Parathyroid adenoma (tissue), 2 donors: ENCODE results near the gene ZNF275.

Experiments
- H2AFZ ChIP-seq: fragments of 300-600 bp; sonication (generic); one replicate; pipeline ENCODE4 v1.7.0; 2017; ENCODE audit warnings: antibody characterized with exemption, mild to moderate bottlenecking
- H3K27ac ChIP-seq: fragments of 300-600 bp; sonication (generic); one replicate; pipeline ENCODE4 v1.7.0; 2017
- H3K27me3 ChIP-seq: fragments of 300-600 bp; sonication (generic); one replicate; pipeline ENCODE4 v1.7.0; 2017; ENCODE audit warnings: low read length; ENCODE audit not compliant: control insufficient read depth, insufficient read depth
- H3K36me3 ChIP-seq: fragments of 300-600 bp; sonication (generic); one replicate; pipeline ENCODE4 v1.7.0; 2017; ENCODE audit warnings: low read length; ENCODE audit not compliant: control insufficient read depth, insufficient read depth
- H3K4me1 ChIP-seq: fragments of 300-600 bp; sonication (generic); one replicate; pipeline ENCODE4 v1.7.0; 2017; ENCODE audit warnings: control low read depth
- H3K4me2 ChIP-seq: fragments of 300-600 bp; sonication (generic); one replicate; pipeline ENCODE4 v1.7.0; 2017; ENCODE audit warnings: low read length
- H3K4me3 ChIP-seq: fragments of 300-600 bp; sonication (generic); one replicate; pipeline ENCODE4 v1.7.0; 2017; ENCODE audit warnings: low read depth, low read length
- H3K79me2 ChIP-seq: fragments of 300-600 bp; sonication (generic); one replicate; pipeline ENCODE4 v1.7.0; 2017; ENCODE audit warnings: control low read depth
- H3K9ac ChIP-seq: fragments of 300-600 bp; sonication (generic); one replicate; pipeline ENCODE4 v1.7.0; 2017; ENCODE audit warnings: mild to moderate bottlenecking
- H3K9me3 ChIP-seq: fragments of 300-600 bp; sonication (generic); one replicate; pipeline ENCODE4 v1.7.0; 2017; ENCODE audit warnings: low read length; ENCODE audit not compliant: control insufficient read depth
- TF ChIP-seq, protein P1 (sequence below): fragments of 300-600 bp; sonication (generic); IDR thresholded peaks from one replicate; pipeline ENCODE4 v1.7.0; 2017; ENCODE audit warnings: antibody characterized with exemption, mild to moderate bottlenecking
- donor health status: primary hyperparathyroidism.

The ZNF275 gene

DNA sequence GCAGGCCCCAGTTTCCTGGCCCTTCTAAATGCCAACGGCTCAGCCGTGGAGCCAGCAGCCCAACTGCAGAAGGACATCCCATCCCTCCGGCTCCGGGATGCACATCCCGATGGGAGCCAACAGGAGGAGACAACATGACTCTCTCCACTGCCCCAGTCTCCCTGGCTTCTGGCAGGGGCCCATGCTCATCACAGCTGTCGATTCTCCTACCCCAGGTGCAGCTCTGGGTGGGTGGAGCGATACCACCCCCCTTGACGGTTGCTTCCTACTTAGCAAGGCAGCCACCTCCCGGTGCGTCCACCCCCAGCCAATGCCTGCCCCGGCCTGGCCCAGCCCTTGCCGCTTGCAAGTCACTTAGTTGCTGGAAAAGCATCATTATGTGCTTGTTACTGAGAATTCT, 19.5 kb downstream of the ZNF275 start:
- Histone ChIP-seq H3K27me3 (no peaks in the 10 kb centered on the region), H3K27ac (peak overlapping the region; percentile 62), H3K9ac (no peak overlapping the region), H3K4me3 (no peak overlapping the region), H3K9me3 (no peaks in the 10 kb centered on the region), H3K79me2 (no peaks in the 10 kb centered on the region), H3K4me1 (peaks cover 32% of the 10 kb centered on the region), H2AFZ (no peak overlapping the region), H3K4me2 (no peak overlapping the region), H3K36me3 (no peaks in the 10 kb centered on the region)
- TF ChIP-seq, protein P1, sequence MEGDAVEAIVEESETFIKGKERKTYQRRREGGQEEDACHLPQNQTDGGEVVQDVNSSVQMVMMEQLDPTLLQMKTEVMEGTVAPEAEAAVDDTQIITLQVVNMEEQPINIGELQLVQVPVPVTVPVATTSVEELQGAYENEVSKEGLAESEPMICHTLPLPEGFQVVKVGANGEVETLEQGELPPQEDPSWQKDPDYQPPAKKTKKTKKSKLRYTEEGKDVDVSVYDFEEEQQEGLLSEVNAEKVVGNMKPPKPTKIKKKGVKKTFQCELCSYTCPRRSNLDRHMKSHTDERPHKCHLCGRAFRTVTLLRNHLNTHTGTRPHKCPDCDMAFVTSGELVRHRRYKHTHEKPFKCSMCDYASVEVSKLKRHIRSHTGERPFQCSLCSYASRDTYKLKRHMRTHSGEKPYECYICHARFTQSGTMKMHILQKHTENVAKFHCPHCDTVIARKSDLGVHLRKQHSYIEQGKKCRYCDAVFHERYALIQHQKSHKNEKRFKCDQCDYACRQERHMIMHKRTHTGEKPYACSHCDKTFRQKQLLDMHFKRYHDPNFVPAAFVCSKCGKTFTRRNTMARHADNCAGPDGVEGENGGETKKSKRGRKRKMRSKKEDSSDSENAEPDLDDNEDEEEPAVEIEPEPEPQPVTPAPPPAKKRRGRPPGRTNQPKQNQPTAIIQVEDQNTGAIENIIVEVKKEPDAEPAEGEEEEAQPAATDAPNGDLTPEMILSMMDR, result peak; percentile 34

DNA sequence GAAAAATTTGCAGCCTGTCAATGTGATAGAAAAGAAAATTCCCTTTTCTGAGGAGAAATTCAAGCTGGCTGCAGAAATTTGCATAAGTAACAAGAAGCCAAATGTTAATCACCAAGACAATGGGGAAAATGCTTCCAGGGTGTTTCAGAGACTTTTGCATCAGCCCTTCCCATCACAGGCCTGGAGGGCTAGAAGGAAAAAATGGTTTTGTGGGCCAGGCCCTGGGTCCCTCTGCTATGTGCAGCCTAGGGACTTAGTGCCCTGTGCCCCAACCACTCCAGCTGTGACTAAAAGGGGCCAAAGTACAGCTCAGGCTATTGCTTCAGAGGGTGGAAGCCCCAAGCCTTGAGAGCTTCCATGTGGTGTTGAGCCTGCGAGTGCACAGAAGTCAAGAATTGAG, 23.9 kb downstream of the ZNF275 start:
- Histone ChIP-seq H3K4me1 (peaks cover 28% of the 10 kb centered on the region), H3K4me3 (no peak overlapping the region), H3K27me3 (no peaks in the 10 kb centered on the region), H3K79me2 (no peaks in the 10 kb centered on the region), H2AFZ (no peak overlapping the region), H3K4me2 (no peak overlapping the region), H3K36me3 (no peaks in the 10 kb centered on the region), H3K9me3 (no peaks in the 10 kb centered on the region), H3K27ac (no peak overlapping the region), H3K9ac (no peak overlapping the region)
- TF ChIP-seq, protein P1, result no peak

DNA sequence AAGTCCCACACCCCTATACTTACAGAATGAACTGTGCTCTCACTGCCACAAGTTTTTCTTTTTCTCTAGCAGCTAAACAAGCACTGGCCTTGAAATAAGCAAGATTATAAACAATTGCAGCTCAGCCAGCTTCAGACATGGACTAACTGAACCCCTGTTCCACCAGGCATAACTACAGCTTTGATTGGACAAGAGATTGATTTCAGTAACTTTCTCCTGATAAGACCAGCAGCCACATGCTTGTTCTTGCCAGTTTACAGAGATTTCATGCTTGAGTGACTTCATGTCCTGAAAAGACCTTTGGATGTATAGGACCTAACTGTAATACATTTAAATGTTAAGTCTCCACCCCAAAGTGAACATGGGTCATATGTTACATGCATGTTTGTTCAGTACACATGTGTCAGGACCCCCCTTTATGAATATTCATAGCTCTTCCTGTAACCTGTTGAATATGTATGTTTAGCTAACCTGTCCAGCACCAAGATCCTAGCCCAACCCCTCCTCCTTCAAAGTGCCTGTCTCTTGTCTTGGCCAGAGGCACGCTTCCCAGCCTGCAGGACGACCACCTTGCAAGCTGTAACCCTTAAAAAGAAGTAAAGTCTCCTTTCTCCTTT, 27.9 kb downstream of the ZNF275 start:
- H3K27me3 ChIP-seq, result no peaks in the 10 kb centered on the region

DNA sequence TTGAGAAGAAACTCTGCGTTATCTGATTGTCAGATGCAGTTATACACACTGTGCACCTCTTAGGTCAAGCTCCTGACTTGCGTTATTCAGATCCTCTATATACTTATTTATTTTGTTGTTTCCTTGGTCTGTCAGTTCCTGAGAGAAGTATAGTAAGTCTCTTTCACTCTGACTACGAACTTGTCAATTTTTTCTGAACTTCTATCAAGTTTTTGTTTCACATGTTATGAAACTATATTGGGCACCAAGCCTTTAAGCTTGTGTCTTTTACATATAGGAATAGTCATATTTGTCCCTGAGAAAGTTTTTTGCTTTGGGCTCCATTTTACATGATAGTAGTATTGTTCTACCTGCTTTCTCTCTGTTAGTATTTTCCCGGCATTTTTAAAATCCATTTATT, 31.7 kb downstream of the ZNF275 start:
- no peaks in the 10 kb centered on the region for H3K27me3 ChIP-seq
- no peak overlapping the region for H3K4me2 ChIP-seq
- no peaks in the 10 kb centered on the region for H3K79me2 ChIP-seq
- no peak overlapping the region for H3K27ac ChIP-seq
- no peaks in the 10 kb centered on the region for H3K9me3 ChIP-seq
- TF ChIP-seq, protein P1, result no peak
- H3K4me1 ChIP-seq, result peaks cover 18% of the 10 kb centered on the region
- no peak overlapping the region for H2AFZ ChIP-seq
- no peak overlapping the region for H3K4me3 ChIP-seq
- no peaks in the 10 kb centered on the region for H3K36me3 ChIP-seq
- no peak overlapping the region for H3K9ac ChIP-seq

More for the DNA sequence above, 27.9 kb downstream of the ZNF275 start:
- Histone ChIP-seq H2AFZ (no peak overlapping the region), H3K27ac (peak overlapping the region; percentile 85), H3K79me2 (no peaks in the 10 kb centered on the region), H3K36me3 (no peaks in the 10 kb centered on the region), H3K9me3 (no peaks in the 10 kb centered on the region), H3K4me2 (peak overlapping the region; percentile 65), H3K9ac (no peak overlapping the region), H3K4me1 (peaks cover 11% of the 10 kb centered on the region), H3K4me3 (no peak overlapping the region)
- TF ChIP-seq, protein P1, result no peak

DNA sequence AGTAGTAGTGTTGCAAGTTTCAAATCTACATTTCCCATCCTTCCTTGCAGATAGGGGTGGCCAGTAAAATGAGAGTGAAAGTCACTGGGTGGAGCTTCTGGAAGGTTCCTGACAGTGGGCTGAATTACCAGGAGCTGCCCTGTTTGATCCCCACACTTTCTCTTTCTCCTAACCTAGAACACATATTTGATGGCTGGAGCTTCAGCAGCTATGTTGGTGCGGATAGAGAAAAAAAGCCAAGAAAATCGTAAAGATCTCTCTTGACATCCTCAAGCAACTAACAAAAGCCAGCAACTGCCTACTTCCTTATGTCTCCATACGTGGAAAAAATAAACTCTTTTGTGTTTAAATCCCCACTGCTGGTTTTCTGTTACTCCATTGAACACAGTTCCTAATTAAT, 32.2 kb downstream of the ZNF275 start:
- H3K27me3 ChIP-seq, result no peaks in the 10 kb centered on the region
- TF ChIP-seq, protein P1, result no peak
- peaks cover 15% of the 10 kb centered on the region for H3K4me1 ChIP-seq
- no peaks in the 10 kb centered on the region for H3K9me3 ChIP-seq
- H3K79me2 ChIP-seq, result no peaks in the 10 kb centered on the region
- no peaks in the 10 kb centered on the region for H3K36me3 ChIP-seq
- H3K27ac ChIP-seq, result no peak overlapping the region
- H3K9ac ChIP-seq, result no peak overlapping the region
- H3K4me2 ChIP-seq, result no peak overlapping the region
- H2AFZ ChIP-seq, result no peak overlapping the region
- H3K4me3 ChIP-seq, result no peak overlapping the region
